HG02642 (cell line): Measurements from ENCODE around the gene RUBCN.
"Not testable (repeated sequence)": the region's sequence is repeated elsewhere in the genome, so short reads cannot be mapped to it uniquely, and the experiment has no call there.

Source experiments
- ATAC-seq: cut with Tn5 transposase; IDR thresholded peaks from one replicate; pipeline ENCODE4 v1.9.1; 2021; ENCODE audit warnings: mild to moderate bottlenecking; ENCODE audit not compliant: unreplicated experiment, poor library complexity

The RUBCN gene

DNA sequence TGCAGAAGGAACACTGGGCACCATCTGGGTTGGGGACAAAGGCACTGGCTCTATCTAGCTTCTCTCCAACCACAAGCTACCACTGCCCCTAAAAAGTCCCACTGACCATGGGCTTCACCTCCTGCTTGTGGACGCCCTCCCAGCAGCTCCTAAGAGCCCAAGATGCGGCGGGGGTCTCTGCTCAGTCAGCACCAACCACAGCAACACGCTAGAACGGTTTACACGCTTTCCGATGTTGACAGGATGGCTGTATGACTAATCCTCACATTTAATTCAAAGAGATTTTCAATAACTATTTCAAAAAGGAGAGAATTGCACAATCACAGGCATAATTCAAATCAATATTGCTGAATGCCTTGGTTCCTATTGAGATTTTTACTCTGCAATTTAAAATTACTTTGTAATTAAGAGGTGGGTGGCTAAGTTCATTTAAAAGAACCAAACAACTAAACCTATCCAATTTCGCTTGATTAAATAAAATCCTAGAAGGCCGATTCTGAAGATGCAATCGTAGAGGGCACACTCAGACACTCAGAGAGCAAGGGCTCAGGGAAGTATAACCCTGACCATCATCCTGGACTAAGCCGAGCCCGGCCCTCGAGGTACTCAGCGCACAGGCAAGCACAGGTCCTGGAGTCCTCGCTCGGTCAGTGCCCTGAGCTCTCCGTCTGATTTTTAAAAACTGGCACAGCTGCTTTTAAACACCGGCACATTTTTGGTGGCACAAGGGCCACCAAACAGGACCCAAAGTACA lies 110.1 kb downstream of the RUBCN start:
- ATAC-seq: peak; percentile 16

DNA sequence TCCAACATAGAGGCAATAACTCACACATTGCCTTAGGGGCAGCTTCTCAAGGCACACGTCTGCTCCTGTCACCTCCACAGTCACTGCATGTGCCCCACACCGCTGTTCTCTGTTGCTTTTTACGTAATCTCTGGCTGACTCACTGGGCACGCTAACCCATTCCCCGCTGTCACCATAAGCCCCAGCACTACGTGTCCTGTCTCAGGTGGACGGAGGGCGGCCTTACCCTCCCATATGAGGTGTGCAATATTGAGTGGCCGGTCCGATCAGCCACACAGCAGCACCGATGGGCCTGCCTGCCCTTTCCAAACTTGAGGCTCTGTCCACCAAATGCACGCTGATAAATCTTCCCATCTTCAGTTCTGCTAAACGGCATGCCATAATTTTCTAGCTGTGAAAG lies 115.2 kb downstream of the RUBCN start:
- ATAC-seq: not testable (repeated sequence)
